Activated naive CD4-positive, alpha-beta T cell treated with anti-CD3 and anti-CD28 coated beads, Interleukin-2, amount 50 U/mL, for 16 hours (primary cell): ENCODE measurements around the gene SLBP.
A peak's percentile ranks its signal among the peaks of the same experiment; 100 is the strongest.

Experiments used
- DNase-seq: peaks from one replicate; pipeline ENCODE4 v3.0.0-alpha.2; 2020

SLBP gene

DNA sequence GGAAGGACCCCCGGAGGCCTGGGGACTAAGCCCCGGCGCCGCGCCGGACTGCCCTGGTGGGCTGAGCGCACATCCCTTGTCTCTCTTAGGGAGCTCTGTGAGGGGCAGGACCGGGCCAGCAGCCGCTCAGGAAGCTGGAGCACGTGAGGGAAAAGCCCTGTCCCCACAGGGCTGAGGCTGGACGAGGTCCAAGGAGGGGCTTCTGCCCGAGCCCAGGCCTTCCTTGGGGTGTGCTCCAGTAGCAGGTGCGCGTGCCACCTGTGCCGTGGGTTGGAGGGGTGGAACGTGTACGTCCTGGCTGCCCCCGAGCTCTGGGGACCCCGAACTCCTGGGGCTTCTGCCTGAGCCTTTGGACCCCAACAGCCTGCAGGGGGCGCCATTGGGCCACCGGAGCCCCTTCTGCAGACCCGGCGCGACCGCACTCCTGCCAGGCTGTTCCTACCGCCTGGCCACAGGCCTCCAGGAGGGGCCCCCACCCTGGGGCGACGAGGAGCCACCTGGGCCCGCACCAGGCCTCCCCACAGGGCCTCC lies 36.4 kb upstream of the SLBP start:
- peak; percentile 81 for DNase-seq

DNA sequence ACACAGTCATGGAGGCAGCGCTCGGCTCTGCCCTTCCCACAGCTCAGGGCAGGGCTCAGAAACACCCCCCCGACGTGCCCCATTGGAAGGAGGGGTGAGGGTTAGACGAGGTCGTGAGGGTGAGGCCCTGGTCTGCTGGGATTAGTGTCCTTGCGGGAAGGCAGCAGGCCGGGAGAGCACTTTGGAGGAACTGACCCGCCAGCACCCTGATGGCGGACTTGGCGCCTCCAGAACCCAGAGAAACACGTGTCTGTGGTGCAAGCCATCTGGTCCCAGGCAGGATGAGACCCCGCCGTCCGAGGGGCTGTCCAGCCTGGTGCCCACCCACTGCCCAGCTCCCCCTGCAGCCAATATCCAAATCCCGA lies 35.5 kb upstream of the SLBP start:
- DNase-seq = no peak

- no peak for DNase-seq
These were observed 34.9 kb upstream of the SLBP start for GRCh38 chr4:1746919-1747602.

GRCh38 chr4:1746265-1746691 lies 34.2 kb upstream of the SLBP start:
- DNase-seq = peak; percentile 86

DNA sequence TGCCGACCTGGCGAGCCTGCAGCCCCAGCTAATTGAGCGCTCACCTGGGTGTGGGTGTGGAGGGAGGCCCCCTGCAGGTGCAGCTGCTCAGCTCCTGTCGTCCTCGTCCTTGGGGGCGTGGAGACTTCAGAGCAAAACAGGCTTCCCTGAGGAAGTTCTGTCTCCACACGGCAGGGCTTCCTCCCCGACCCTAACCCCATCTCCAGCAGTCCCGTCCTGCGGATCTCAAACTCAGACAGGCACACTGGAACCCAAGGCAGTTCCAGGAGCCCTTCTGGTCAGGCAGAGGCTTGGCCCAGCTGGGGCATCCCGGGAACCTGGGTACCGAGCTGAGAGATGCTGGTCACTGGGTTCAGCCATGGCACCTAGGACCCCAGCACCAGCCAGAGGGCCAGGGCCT lies 33.6 kb upstream of the SLBP start:
- DNase-seq = no peak

DNA sequence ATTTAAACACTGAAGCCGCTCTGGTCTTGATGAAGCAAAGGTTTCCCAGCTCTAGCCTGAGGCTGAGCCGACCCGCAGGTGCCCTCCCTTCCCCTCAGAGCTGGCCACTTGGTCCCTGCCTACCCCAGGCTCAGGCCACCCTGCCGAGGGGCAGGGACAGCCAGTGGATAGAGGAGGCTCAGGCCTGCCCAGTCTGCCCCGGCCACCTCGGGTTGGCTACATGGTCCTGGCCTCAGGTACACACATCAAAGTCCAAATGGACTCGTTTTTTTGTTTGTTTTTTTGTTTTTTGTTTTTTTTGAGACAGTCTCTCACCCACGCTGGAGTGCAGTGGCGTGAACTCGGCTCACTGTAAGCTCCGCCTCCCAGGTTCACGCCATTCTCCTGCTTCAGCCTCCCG lies 33.0 kb upstream of the SLBP start:
- no peak for DNase-seq

GRCh38 chr4:1744552-1744951 lies 32.4 kb upstream of the SLBP start:
- no peak for DNase-seq

DNA sequence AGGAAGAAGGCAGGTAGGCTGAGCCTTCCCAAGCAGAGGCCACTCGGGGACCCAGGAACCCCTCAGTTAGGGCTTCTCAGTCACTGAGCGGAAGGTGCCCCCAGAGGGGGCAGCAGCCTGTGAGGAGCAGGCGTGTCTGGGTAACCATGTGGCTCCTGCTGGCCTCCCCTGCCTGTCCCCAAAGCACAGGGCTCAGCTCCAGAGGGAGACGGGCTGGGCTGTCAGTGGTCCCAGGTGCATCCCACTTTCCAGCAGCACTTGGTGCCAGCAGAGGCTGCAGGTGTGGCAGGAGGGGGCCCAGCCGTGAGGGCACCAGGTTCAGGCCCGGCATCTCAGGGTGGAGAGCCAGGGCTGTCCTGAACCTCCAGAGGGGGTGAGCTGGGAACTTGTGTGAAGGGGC lies 31.9 kb upstream of the SLBP start:
- no peak for DNase-seq

DNA sequence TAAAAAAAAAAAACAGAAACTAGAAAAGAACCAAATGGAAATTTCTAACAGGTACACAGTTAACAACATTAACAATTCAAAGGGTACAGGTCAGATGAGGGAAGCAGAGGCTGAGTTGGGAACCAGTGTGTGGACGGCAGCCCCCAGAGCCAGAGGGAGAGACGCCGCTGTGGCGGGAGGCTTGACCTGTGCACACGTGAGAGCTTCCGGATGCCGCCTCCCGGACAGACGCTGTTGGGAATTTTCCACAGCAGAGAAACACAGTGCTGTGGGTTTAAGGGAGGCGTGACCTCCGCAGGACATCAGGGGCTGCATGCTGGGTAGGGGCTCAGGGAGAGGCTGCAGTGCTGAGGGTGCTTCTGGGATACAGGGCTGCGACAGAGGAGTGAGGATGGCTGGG lies 31.4 kb upstream of the SLBP start:
- DNase-seq = no peak

- DNase-seq = no peak
These were observed 29.1 kb upstream of the SLBP start for GRCh38 chr4:1741208-1741607.

DNA sequence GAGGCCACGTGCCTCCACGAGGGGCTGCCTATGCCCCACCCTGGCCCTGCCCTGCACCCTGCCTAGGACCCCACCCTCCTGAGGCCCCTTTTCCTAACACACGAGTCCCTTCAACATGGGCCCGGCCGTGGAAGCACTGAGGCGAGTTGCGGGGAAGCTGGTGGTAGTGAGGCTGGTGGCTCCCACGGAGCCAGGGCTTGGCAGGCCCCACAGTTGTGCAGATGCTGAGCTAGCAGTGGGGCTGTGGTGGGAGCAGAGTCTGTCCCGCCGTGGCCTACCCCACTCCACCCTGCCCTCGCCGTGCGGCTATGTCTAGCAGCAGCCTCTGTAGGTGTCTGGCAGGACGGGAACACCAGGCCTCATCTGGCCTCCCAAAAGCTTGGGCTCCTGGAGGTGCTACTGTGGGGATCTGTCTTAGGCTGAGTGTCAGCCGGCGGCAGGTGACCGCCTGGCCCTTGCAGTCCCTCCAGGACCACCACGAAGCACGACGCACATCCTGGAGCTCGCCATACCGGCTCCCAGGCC lies 28.0 kb upstream of the SLBP start:
- DNase-seq = no peak

GRCh38 chr4:1739358-1739757 lies 27.2 kb upstream of the SLBP start:
- no peak for DNase-seq

DNA sequence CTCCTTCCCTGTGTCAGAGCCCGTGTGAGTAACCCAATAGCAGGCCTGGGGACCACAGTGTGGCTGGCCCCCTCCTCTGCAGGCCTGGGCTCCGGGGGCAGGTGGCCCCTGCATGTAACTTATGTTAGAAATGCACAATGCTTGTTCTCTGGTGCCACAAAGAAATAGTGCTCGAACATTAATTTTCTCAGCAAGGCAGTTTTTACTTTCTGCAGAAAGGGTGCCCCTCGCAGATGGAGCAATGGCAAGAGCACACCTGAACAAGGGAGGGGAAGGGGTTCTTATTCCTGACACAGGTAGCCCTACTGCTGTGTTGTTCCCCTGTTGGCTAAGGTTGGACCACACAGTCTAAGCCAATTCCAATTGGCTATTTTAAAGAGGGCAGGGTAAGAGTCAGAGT lies 26.3 kb upstream of the SLBP start:
- DNase-seq = no peak

GRCh38 chr4:1737666-1738065 lies 25.5 kb upstream of the SLBP start:
- DNase-seq = no peak

- no peak for DNase-seq
These were observed 24.7 kb upstream of the SLBP start for GRCh38 chr4:1736812-1737211.

DNA sequence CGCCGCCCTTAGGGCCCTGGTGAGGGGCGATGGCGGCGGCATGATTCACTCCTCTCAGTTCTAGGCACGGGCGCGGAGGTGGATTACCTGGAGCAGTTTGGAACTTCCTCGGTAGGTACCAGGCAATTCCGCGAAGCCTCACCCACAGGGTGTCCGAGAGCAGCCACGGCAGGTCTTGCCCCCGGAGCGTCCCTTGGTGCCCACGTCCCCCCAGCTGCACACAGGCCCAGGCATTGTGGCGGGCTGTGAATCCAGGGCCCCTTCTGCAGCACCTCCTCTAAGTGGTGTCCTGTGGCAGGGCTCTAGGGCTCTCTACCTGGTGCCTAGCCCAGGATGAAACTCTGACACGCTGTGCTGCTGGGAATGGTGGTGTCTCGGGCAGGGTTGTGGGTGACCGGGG lies 23.1 kb upstream of the SLBP start:
- no peak for DNase-seq

GRCh38 chr4:1732911-1733310 lies 20.8 kb upstream of the SLBP start:
- DNase-seq = no peak

- DNase-seq = no peak
These were observed 19.1 kb upstream of the SLBP start for GRCh38 chr4:1731180-1731579.

GRCh38 chr4:1730532-1731135 lies 18.5 kb upstream of the SLBP start:
- no peak for DNase-seq

DNA sequence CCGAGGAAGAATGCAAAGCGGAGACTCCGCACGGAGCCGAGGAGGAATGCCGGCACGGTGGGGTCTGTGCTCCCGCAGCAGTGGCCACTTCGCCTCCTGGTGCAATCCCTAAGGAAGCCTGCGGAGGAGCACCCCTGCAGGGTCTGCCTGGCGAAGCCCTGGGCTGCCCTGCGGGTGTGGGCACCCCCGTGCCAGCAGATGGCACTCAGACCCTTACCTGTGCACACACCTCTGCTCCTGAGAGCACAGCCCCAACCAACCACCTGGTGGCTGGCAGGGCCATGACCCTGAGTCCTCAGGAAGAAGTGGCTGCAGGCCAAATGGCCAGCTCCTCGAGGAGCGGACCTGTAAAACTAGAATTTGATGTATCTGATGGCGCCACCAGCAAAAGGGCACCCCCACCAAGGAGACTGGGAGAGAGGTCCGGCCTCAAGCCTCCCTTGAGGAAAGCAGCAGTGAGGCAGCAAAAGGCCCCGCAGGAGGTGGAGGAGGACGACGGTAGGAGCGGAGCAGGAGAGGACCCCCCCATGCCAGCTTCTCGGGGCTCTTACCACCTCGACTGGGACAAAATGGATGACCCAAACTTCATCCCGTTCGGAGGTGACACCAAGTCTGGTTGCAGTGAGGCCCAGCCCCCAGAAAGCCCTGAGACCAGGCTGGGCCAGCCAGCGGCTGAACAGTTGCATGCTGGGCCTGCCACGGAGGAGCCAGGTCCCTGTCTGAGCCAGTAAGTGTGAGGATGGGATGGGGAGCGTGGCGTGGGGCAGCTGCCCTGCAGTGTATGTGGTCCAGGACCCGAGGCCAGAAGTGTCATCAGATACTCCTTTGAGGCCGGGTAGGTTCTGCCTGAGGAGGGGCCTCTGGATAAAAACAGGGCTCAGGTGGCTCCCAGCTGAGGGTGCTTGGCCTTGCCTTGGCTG lies 16.2 kb upstream of the SLBP start:
- DNase-seq = no peak

- DNase-seq = no peak
These were observed 15.3 kb upstream of the SLBP start for GRCh38 chr4:1727117-1728031.

DNA sequence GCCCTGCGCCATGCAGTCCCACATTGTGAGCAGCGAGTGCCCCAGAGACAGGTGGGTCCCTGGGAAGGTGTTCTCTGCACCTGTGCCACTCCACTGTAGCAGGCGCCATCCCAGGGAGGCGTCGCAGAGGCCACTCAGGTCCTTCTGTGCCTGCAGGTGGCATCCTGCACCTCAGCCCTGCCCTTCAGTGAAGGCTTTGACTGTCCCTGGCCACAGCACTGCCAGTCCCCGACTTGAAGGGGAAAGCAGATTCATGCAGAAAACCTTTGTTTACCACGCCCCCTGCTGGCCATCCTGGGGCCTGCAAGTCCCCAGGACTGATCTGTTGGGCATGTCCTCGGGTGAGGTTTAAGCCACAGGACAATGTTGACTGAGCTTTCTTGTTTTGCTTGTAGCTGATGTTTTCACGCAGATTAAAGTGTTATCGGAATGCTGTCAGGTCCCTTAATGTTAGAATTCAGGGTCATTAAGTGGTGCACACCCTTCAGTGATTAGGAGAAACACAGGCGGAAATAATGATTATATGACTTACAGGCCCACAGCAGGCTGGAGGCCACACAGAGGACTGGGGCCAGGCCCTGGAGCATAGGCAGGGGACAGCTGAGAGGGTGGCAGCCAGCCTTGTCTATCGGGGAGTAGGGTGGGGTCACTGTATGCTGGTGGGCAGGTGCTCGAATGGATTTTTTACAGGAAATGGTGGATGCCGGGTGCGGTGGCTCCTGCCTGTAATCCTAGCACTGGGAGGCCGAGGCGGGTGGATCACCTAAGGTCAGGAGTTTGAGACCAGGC lies 14.2 kb upstream of the SLBP start:
- peak; percentile 87 for DNase-seq
